Stimulated activated CD8-positive, alpha-beta memory T cell treated with anti-CD3 and anti-CD28 coated beads, Interleukin-12 subunit alpha, Interleukin-12 subunit beta, amount 100 ng/mL, for 4 hours (primary cell): ENCODE data around the gene SIL1.

Experiments used
- DNase-seq: peaks from one replicate; pipeline ENCODE4 v3.0.0-alpha.2; 2020; ENCODE audit warnings: low read depth

SIL1 gene

DNA sequence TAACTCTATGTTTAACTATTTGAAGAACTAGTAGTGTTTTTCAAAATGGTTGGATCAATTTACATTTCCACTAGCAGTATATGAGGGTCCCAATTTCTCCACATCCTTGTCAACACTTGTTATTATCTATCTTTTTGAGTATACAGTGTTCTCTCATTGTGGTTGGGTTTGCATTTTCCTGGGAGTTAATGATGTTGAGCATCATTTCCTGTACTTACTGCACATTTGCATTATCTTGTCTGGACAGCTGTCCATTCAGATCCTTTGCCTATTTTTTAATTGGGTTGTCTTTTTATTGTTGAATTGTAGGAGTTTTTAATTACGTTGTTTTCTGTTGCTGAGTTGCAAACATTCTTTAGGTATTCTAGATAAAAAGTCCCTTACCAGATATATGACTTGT, 219.6 kb downstream of the SIL1 start:
- DNase-seq = no peak

DNA sequence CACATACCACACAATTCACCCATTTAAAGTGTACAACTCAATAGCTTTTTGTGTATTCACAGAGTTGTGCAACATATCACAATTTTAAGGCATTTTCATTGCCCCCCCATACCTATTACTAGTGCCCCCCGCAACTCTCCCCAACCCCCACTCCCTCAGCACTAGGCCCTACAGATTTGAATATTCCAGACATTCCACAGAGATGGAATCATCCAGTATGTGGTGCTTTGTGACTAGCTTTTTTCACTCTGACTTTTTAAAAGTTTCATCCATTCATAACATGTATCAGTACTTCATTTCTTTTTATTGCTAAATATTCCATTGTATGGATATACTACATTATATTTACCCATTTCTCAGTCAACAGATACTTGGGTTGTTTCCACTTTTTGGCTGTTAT, 220.1 kb downstream of the SIL1 start:
- no peak for DNase-seq

DNA sequence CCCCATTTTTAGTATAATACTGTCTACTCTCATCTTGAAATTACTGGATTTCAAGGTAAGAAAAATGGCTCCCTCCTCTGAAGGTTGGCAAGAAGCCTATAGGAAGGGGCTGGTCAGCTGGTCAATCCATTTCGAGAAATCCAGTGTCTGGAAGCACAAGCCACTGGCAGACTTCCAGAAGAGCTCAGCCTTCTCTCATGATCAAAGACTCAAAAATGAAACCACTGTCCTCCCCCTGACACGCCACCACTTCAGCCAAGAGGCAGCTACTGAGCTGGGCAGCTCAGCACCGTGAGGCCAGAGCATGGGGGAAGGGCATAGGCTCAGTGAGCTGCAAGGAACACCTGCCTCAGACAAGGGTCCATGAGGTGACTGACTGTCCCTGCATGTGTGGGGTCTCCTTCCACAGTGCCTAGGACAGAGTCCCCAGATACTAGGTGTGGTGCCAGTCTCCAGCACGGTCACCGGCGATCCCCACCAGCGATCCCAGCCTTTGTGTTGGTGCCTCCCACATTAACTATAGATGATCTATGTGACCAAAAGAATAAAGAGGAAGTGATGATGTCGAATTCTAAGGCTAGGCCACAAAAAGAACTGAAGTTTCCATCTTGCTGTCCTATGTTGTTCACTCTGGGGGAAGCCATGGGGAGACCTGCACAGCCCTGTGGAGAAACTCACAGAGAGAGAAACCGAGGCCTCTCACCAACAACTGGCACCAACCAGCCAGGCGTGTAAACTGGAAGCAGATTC, 222.9 kb downstream of the SIL1 start:
- no peak for DNase-seq

DNA sequence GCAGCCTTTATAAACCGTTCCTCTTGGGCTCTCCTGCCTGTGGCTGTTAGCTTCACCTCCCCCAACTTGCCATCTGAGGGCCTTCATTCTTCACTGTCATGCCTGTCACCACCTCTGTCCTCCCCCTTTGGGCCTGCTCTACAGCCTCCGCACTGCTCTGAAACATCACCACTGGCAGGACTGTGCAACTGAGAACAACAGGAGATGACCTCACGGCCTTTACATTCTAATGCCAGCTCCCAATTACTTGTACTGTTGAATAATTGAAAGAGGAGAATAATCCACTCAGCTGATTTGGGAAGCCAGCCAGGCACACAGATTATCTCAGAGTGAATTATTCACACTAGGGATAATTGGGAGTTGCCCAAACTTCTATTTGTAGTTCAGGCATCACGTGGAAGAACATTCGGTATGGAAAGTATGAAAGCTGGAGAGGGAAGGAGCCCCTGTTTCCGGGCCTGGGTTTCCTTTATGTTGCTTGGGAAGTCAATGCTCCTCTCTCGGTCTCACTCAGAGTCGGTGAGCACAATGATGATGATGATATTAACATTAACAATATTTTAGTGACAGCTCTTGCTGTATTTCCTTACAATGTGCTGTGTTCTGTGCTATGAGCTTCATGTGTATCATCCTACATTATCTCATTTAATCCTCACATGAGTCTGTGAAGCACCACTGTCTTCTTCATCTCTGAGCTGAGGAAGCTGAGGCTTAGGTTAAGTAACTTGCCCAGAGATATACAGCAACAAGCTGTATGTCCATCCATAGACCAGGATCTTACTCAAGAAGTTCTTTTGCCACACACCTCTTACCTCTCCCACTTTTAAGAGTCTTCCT, 223.7 kb downstream of the SIL1 start:
- no peak for DNase-seq

DNA sequence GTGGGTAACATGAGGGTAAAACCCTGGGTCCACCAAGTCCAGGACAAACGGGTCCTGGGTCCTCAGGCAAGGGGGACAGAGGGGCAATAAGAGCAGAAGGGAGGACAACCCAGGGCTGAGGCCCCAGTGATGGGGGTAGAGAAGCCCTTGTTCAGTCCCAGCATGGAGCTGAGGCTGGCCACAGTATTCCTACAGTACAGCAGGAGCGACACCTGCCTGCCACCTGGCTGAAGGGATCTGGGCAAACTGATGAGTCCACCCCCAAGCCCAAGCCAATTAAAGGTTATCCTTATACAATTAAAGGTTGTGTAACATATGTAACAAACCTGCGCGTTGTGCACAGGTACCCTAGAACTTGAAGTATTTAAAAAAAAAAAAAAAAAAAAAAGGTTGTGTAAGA, 225.3 kb downstream of the SIL1 start:
- DNase-seq = no peak

DNA sequence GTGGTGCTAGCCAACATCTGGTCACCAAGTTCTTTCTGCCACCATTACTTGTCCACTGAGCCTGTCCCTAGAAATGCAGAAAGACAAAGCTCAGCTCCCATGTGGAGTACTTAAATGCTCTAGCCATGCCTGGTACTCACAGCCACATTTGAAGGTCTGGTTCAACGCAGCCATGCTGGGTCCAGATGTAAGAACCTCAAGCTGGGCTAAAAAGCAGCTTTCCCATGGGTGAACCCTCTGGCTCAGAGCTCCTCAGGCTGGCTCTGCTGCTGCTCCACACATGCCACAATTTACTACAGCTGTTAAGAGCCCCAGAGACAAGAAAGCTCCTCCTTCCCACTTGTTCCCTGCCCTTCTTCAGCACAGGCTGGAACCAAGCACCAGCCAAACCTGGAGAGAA, 225.9 kb downstream of the SIL1 start:
- no peak for DNase-seq

DNA sequence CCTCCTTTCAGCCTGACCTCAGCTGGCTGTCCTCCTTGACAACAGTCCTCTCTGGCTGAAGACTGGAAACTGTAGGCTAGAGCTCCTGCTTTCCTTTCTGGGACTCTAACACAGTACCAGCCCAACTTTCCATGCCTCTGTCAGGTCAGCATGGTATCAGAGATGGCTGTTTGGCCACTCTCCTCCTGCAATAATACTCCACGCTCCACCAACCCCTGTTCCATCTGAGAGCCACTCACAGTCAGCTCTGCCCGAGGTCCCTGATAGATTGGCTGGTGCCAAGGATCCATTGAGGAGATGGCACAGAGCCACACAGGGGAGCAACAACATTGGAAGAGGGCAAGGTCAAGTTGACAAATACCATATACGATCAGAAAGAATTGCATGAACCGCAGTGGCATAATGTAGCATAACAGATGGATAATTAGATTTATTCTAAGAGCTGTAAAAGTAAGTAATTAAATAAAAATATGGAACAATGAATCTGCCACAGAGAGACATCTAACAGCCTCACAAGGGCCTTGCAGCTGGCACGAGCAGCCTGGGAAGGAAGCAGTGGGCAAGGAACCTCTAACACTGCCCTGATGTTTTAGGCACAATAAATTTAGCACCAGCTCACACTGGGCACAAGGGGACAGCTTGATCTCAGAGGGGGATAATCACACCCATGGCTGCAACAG, 228.7 kb downstream of the SIL1 start:
- DNase-seq = no peak

DNA sequence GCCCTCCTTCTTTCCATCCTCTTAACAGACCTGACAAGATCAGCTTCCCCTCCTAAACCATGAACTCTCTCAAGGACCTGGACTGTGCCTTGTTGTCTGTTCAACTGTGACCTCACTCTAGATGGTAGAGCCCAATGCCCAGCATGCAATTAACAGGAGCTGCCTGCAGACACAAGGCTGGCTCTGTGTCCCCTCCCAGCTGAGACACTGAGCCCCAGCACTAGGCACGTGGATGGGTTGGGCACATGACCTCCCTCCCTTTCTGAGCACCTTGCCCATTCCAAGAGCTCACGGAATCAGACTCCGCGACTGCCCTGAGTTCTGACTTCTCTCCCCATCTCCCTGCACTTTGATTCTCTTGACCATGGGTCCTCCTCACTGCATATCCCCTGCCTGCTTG, 229.6 kb downstream of the SIL1 start:
- no peak for DNase-seq

DNA sequence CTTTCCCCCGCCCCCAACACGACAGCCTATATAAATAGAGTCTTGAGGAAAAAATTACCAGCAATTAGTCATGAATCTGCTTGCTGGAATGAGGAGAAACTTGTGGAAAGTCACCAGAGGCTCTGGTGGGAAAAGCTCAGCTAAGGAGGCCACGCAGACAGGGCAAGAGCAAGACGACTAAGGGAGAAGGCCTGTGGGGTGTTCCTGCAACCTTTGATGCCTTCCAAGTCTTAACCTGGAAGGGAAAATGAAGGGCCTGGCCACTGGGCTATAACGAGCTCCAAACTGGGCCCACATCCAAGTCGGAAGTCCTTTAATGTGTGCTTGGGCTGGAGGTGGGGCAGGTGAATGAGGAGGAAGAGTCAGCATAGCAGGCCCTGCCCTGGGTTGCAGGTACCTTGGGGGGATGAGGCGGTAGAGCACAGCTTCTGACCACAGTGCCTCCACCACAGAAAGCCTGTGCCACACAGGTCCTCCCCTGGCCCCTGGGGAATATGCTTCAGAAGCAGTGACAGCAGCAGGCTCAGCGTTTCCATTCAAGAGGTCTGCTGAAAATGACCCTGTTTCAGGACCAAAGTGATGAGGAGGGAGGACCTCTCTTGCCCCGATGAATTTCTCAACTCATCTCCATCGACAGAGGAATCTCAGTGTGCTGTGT, 230.2 kb downstream of the SIL1 start:
- DNase-seq = no peak

DNA sequence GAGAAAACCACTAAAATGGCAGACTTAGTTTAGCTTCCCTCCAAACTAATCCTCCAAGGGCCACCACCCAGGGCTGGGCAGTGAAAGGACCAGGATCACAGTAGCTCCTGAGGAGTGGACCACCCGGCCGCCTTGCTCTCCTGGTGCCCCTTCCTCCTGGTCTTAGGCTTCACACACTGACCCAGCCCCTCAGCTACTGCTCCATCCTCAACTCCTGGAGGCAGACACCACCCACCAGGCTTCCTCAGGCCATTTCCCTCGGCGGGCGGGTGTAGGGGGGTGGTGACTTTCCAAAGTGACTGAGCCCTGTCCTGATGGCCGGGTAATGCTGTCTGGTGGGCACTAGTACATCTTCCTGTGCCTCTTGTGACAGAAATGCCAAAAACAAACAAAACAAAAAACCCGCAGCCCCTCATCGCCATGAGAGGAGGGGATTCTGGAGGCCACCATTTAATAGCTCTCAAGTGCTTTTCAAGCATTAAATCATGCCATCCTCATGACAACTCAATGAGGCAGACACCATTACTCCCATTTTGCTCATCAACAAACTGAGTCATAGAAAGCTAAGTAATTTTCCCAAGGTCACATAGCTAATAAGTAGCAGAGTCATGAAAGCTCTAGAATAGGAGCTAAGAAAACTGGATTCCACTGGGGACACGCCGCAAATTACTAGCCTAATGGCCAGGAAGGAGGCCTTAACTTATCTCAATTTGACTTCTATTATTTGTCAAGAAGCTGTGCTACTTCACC, 231.8 kb downstream of the SIL1 start:
- no peak for DNase-seq

DNA sequence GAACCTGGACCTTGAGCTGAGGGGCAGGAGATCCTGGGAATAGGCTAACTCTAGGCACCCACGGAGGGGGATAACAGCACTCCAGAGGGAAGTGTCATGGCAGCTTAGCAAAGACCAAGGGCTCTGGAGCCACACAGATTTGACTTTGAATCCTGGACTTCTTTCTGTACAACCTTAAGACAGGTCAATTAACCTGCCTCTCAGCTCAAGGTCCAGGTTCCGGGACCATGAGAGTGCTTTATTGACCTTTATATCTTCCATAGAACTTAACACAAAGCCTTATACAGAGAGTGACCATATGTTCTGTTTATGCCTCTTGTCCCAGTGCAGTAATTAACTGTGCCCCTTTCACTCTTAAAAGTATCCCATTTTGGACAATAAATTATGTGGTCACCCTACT, 232.5 kb downstream of the SIL1 start:
- no peak for DNase-seq

DNA sequence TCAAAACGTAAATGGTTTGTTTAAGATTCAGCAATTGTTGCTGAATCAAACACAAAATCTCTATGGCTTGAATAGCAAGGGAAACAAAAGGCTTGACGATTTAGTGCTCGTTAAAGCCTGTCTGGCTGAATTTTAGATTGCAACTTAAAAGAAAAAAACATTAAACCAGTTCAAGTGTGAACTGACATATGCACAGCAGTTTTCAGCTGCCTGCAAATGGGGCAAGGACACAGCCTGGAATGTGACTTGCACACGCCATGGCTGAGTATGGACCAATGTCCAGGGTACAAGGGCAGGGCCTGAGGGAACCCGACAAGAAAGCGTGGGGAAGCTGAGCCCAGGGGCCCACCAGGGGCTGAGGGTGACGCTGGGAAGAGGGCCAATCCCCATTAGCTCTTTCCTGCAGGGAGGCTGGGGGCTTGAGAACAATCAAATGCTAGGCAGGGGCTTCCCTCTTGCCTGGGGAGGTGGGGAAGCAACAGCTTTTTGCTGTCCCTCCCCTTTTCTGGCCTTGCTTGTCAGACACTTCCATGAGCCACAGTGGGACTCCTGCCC, 233.4 kb downstream of the SIL1 start:
- no peak for DNase-seq

DNA sequence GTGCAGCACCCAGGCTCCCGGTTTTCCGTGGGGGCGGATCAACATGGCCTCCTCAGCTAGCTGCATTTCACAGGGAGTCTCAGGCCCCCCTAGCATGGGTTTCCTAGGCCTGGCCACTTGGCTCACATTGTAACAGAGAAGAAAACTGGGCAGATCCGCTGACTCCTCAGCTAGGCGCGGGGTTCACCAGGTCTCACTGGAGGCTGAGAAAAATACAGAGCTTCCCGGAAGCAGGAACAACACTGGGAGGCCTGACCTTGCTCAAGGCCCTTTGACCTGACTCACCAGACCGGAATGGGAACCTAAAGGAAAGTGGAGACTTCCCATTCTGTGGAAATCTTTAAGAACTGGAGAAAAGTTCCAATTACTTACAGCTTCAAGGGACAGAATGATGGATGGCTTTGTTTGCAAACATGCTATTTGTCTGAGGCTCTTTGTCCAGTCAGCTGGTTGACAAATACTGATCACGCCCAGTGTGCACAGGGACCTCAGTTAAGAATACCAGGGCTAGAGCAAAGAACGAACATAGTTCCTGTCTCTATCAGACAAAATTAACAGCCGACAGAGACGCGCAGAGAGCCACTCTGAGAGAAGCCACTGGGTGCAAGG, 234.3 kb downstream of the SIL1 start:
- DNase-seq = no peak

DNA sequence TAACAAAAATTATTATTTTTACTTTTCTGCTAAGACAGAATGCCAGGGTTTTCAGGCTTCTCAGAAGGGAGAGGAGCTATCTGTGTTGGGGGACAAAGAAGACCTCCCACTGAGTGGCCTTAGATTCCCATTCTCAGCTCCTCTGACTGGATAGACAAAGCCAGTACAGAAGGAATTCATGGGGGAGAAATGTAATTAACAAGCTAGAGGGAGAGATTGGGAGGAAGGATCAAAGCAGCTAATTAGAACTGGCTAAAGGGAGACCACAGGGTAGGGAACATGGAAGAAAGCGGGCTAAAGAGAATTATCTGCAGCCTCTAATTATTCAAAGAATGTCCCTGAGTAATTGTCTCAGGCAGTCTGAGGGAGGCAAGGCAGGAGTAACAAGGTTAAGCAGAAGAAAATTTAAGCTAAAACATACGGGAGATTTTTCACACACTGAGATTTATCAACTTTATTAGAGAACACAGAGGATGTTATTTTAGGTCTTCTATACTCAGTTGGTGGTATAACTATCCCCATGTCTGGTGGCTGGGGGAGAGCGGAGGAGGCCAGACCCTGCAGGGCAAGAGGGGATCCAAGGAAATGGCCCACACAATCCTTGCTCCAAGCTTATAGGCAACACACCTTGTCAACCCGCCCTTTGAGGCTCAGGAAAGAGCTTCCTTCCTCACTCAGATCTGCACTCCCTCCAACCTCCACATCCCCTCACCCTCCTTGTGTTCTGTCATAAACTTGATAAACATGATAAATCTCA, 235.4 kb downstream of the SIL1 start:
- DNase-seq = no peak

DNA sequence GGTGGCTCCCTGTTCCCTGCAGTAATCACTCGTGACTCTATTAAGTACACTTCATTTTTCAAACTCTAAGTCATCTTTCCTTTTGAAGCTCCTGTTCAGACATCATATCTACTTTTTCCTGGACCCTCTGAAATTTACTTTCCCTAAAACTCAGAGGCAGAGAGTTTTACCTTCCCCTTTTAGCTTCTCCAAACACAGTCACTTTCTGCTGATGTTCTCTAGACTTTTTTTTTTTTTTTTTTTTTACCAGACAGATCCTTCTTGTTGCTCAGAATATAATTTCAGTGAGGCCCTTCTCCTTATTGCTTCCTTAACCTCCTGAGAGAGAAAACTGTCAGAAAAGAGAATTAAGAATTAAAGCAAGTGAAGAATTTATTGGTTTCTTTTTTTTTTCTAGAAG, 236.4 kb downstream of the SIL1 start:
- DNase-seq = no peak

DNA sequence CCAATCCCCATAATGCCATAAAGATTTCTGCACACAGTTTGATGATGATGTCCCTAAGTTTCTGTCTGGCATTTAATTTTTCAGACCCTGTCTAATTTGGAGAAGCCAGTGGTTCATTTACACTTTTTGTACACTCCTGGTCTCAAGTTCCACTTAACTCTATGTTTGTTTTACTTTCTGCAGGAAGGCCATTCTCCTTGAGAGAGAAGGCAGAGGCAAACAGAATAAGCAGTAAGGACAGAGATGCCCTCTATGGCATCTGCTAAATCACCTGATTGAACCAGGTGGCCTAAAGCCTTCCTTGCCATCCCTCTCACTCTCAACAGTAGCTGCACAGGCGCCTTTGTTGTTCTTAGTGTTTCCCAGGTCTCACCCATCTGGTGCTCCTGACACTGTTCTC, 236.9 kb downstream of the SIL1 start:
- DNase-seq = no peak

DNA sequence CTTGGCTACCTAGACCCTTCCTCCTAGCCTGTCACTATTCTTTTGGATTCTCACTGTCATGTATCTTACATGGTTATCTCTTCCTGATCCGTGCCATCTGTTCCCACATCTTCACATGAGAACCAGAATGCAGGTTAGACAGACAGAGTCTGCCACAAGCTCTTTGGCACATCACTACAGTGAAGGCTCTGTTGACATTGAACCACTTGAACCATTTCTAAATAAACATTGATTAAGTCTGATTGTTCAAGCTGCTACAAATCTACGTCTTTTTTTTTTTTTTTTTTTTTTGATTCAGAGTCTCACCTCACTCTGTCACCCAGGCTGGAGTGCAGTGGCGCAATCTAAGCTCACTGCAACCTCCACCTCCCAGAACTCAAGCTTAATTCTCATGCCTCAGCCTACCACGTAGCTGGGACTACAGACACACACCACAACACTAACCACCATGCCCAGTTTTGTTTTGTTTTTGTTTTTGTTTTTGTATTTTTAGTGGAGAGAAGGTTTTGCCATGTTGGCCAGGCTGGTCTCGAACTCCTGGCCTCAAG, 237.9 kb downstream of the SIL1 start:
- DNase-seq = no peak

DNA sequence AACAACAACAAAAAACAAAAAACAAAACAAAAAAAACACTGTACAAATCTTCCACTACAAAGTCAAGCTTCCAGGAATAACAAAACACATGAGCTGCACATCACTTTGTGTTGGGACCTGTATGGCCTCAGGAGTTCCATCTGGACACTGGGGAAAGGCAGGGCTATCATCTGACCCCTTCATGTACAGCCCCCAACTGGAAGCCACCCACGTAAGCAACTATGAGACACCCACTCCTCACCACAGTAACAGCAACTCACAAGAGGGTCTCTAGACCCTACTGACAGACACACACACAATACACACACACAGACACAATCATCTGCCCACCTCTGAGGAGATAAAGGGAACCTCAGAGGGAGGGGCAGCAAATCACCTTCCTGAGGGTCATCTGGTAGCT, 241.4 kb downstream of the SIL1 start:
- no peak for DNase-seq

DNA sequence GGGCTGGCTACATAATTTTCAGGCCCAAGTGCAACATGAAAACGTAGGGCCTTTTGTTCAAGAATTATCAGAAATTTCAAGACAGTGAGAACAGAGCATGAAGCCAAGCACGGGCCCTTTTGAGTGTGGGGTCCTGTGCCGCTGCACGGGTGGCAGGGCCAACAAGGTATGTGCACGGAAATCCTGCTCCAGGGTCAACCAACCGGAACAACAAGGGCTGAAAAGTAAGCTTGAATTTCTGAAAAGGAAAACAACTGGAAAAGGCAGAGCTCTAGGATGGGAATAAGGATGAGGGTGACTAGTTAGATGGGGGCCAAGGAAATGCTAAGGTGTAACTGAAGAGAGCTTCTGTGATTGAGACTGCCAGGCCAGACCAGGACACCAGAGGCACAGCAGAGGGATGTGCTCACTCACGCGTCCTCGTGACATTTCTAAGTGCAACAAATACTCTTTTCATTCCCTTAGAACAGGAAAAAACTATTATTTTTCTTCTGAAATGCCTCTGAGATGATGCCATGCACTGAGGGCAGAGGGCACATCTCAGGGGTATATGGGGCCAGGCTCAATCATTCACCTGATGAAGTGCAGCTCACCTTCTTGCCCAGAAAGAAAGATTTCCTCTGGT, 242.4 kb downstream of the SIL1 start:
- no peak for DNase-seq
